ENCODE data around the gene TRAPPC3.
A peak's percentile ranks its signal among the peaks of the same experiment; 100 is the strongest.

Gene TRAPPC3

GRCh38 chr1:36132029-36132428 lies 17.3 kb downstream of the TRAPPC3 start:
- intact Hi-C loops (cut with DNase I), result no loop called here
- DNase-seq, result peak in 1 of 10 donors; percentile 44

GRCh38 chr1:36128905-36129206 lies 20.4 kb downstream of the TRAPPC3 start:
- intact Hi-C loops (cut with DNase I), result no loop called here
- no peak for DNase-seq

- intact Hi-C loops (cut with DNase I), result no loop called here
- DNase-seq, result peak in 1 of 10 donors; percentile 21
These were observed 21.0 kb downstream of the TRAPPC3 start for GRCh38 chr1:36128126-36128904.

- intact Hi-C loops (cut with DNase I), result no loop called here
- no peak for DNase-seq
These were observed 22.3 kb downstream of the TRAPPC3 start for GRCh38 chr1:36126797-36127500.

- intact Hi-C loops (cut with DNase I), result no loop called here
- no peak for DNase-seq
These were observed 23.1 kb downstream of the TRAPPC3 start for GRCh38 chr1:36126005-36126716.

GRCh38 chr1:36125129-36125991 lies 23.9 kb downstream of the TRAPPC3 start, which contains the start of gene COL8A2:
Gene COL8A2, minus strand, starts transcription at chr1:36125222. Its CDS starts 24,980 bp downstream, at chr1:36100242.
- peak in 1 of 10 donors; percentile 80 for DNase-seq
- intact Hi-C loops (cut with DNase I), result no loop called here

- no peak for DNase-seq
- intact Hi-C loops (cut with DNase I), result no loop called here
These were observed 24.7 kb downstream of the TRAPPC3 start for GRCh38 chr1:36124404-36125128.

- peak in 1 of 10 donors; percentile 8 for DNase-seq
These were observed 25.9 kb downstream of the TRAPPC3 start for GRCh38 chr1:36123356-36123755.

GRCh38 chr1:36122062-36123030 lies 26.9 kb downstream of the TRAPPC3 start:
- intact Hi-C loops (cut with DNase I), result no loop called here
- no peak for DNase-seq

More at GRCh38 chr1:36123356-36123755, 25.9 kb downstream of the TRAPPC3 start:
- intact Hi-C loops (cut with DNase I), result no loop called here

- intact Hi-C loops (cut with DNase I), result no loop called here
- no peak for DNase-seq
These were observed 29.8 kb downstream of the TRAPPC3 start for GRCh38 chr1:36119456-36119855.

- DNase-seq, result no peak
- intact Hi-C loops (cut with DNase I), result no loop called here
These were observed 30.7 kb downstream of the TRAPPC3 start for GRCh38 chr1:36118447-36119204.

- intact Hi-C loops (cut with DNase I), result no loop called here
- DNase-seq, result no peak
These were observed 32.4 kb downstream of the TRAPPC3 start for GRCh38 chr1:36116901-36117300.

GRCh38 chr1:36115931-36116330 lies 33.4 kb downstream of the TRAPPC3 start:
- DNase-seq, result no peak
- intact Hi-C loops (cut with DNase I), result no loop called here

- DNase-seq, result peak in 1 of 10 donors; percentile 34
- intact Hi-C loops (cut with DNase I), result no loop called here
These were observed 34.1 kb downstream of the TRAPPC3 start for GRCh38 chr1:36115200-36115669.

- intact Hi-C loops (cut with DNase I), result no loop called here
- no peak for DNase-seq
These were observed 34.9 kb downstream of the TRAPPC3 start for GRCh38 chr1:36114371-36114770.

GRCh38 chr1:36112823-36113222 lies 36.5 kb downstream of the TRAPPC3 start:
- intact Hi-C loops (cut with DNase I), result no loop called here
- DNase-seq, result no peak

GRCh38 chr1:36111151-36111550 lies 38.1 kb downstream of the TRAPPC3 start:
- intact Hi-C loops (cut with DNase I), result no loop called here
- no peak for DNase-seq

Measured in posterior cingulate gyrus (tissue), 11 donors.